Mucosa of descending colon (tissue), 3 donors: ENCODE data around the gene DUOXA2. TPM values are rescaled to one million over a fixed set of nuclear protein-coding genes. Genes with fewer than 3 reads are reported as not detected.

Experiments
- ATAC-seq: fragments of 200-7000 bp; cut with Tn5 transposase; one replicate; pipeline ENCODE4 v1.9.1; 2020; ENCODE audit warnings: mild to moderate bottlenecking, moderate library complexity
- DNase-seq, 3 donors: peaks; one replicate each; pipeline ENCODE4 v3.0.0-alpha.2; 2020
- H3K36me3 ChIP-seq: fragments of 200-600 bp; one replicate; pipeline ENCODE4 v1.8.0; 2021; ENCODE audit warnings: low read depth, mild to moderate bottlenecking
- H3K4me1 ChIP-seq: fragments of 200-600 bp; one replicate; pipeline ENCODE4 v1.8.0; 2021; ENCODE audit warnings: low read depth, mild to moderate bottlenecking
- H3K4me3 ChIP-seq: fragments of 200-600 bp; one replicate; pipeline ENCODE4 v1.8.0; 2021; ENCODE audit warnings: mild to moderate bottlenecking
- H3K9me3 ChIP-seq: fragments of 200-600 bp; one replicate; pipeline ENCODE4 v1.8.0; 2021; ENCODE audit warnings: mild to moderate bottlenecking
- intact Hi-C, 2 donors: fragments of 100-400 bp; cut with DNase I in 1 of 2; cut with micrococcal nuclease in 1 of 2; formaldehyde crosslinking; loops; one replicate each; pipeline versions ENCODE4 v1.11.0 to v1.11.1; 2022; cut with DNase I, micrococcal nuclease
- total RNA-seq, 3 donors: library from RNA; stranded (reverse); fragmentation: NEBNext Ultra II Directional in 2 of 3; extraction: Animal tissue kit (Norgen Biotek cat#: 25700) in 2 of 3; gene quantifications; one replicate each; pipeline versions ENCODE4 v1.2.1 to v1.2.4, GENCODE V29; 2021 to 2023
- TF ChIP-seq, protein P1 (sequence below): fragments of 200-600 bp; IDR thresholded peaks from one replicate; pipeline ENCODE4 v1.8.0; 2022; ENCODE audit warnings: antibody characterized with exemption, mild to moderate bottlenecking
- donor health status: DM: no; HTN: no; CAD: no; lungs with moderate emphysema.
- donor health status: DM: no; HTN: no; CAD: no.
- donor health status: DM: no; HTN: yes; CAD: no.

The DUOXA2 gene
- total RNA-seq, 3 donors from 2014 or later, result 0.32 to 5.8 (median 1.2) TPM

DNA sequence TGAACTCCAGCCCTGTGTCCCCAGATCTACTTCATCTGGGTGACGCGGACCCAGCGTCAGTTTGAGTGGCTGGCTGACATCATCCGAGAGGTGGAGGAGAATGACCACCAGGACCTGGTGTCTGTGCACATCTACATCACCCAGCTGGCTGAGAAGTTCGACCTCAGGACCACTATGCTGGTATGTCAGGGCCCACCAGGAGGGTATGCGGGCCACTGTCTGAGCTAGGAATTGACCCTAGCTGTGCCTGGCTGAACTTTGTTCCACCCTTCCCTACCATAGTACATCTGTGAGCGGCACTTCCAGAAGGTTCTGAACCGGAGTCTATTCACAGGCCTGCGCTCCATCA, 49.4 kb downstream of the DUOXA2 start:
- peaks cover 6% of the 10 kb centered on the region for H3K4me1 ChIP-seq
- ATAC-seq, result no peak
- H3K4me3 ChIP-seq, result no peak overlapping the region
- no peak for DNase-seq
- intact Hi-C loops, result loop anchor here in 1 of 2 donors (10.0 kb wide), 1 partner anchor 221 kb away; no protein-coding TSS in a partner anchor
- no peaks in the 10 kb centered on the region for H3K36me3 ChIP-seq
- TF ChIP-seq, protein P1, sequence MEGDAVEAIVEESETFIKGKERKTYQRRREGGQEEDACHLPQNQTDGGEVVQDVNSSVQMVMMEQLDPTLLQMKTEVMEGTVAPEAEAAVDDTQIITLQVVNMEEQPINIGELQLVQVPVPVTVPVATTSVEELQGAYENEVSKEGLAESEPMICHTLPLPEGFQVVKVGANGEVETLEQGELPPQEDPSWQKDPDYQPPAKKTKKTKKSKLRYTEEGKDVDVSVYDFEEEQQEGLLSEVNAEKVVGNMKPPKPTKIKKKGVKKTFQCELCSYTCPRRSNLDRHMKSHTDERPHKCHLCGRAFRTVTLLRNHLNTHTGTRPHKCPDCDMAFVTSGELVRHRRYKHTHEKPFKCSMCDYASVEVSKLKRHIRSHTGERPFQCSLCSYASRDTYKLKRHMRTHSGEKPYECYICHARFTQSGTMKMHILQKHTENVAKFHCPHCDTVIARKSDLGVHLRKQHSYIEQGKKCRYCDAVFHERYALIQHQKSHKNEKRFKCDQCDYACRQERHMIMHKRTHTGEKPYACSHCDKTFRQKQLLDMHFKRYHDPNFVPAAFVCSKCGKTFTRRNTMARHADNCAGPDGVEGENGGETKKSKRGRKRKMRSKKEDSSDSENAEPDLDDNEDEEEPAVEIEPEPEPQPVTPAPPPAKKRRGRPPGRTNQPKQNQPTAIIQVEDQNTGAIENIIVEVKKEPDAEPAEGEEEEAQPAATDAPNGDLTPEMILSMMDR, result no peak
- no peaks in the 10 kb centered on the region for H3K9me3 ChIP-seq

DNA sequence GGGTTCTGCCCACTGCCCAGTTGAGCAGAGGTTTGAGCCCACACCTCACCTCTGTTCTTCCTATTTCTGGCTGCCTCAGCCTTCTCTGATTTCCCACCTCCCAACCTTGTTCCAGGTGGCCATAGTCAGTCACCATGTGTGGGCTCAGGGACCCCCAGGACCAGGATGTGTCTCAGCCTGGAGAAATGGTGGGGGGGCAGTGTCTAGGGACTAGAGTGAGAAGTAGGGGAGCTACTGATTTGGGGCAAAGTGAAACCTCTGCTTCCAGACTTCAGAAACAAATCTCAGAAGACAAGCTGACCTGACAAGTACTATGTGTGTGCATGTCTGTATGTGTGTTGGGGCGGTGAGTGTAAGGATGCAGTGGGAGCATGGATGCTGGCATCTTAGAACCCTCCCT, 50.8 kb downstream of the DUOXA2 start:
- DNase-seq (no peak), ATAC-seq (no peak)
- intact Hi-C loops, result loop anchor here in 1 of 2 donors (10.0 kb wide), 1 partner anchor 220 kb away; no protein-coding TSS in a partner anchor
- Histone ChIP-seq H3K36me3 (no peaks in the 10 kb centered on the region), H3K9me3 (no peaks in the 10 kb centered on the region), H3K4me3 (no peak overlapping the region), H3K4me1 (peaks cover 6% of the 10 kb centered on the region)
- TF ChIP-seq, protein P1, result no peak

- intact Hi-C loops, result loop anchor here in 1 of 2 donors (10.0 kb wide), 1 partner anchor 219 kb away; no protein-coding TSS in a partner anchor
- TF ChIP-seq, protein P1, result no peak
- Histone ChIP-seq H3K36me3 (no peaks in the 10 kb centered on the region), H3K4me3 (no peak overlapping the region), H3K9me3 (no peaks in the 10 kb centered on the region), H3K4me1 (peaks cover 6% of the 10 kb centered on the region)
- DNase-seq (no peak), ATAC-seq (no peak)
Measured at GRCh38 chr15:45165536-45165935, 51.4 kb downstream of the DUOXA2 start.

- intact Hi-C loops, result loop anchor here in 1 of 2 donors (10.0 kb wide), 1 partner anchor 218 kb away; no protein-coding TSS in a partner anchor
- Histone ChIP-seq H3K4me1 (peaks cover 6% of the 10 kb centered on the region), H3K36me3 (no peaks in the 10 kb centered on the region), H3K9me3 (no peaks in the 10 kb centered on the region), H3K4me3 (peak overlapping the region; percentile 59)
- ATAC-seq (peak; percentile 90), DNase-seq (peak; percentile 88 to 93 (median 92))
- TF ChIP-seq, protein P1, result peak; percentile 61
Measured at GRCh38 chr15:45166834-45167630, 52.9 kb downstream of the DUOXA2 start.

- ATAC-seq (no peak), DNase-seq (no peak)
- intact Hi-C loops, result loop anchor here in 1 of 2 donors (10.0 kb wide), 1 partner anchor 217 kb away; no protein-coding TSS in a partner anchor
- peak overlapping the region; percentile 59 for H3K4me3 ChIP-seq
- TF ChIP-seq, protein P1, result no peak
- no peaks in the 10 kb centered on the region for H3K36me3 ChIP-seq
- H3K9me3 ChIP-seq, result no peaks in the 10 kb centered on the region
- H3K4me1 ChIP-seq, result peaks cover 6% of the 10 kb centered on the region
Measured at GRCh38 chr15:45167631-45168205, 53.6 kb downstream of the DUOXA2 start.

Other genes with a start within 250 kb of the DUOXA2 start
- not detected for gene TERB2, start 157.6 kb upstream of the DUOXA2 start, total RNA-seq
- 10 to 100 TPM; 11.7 to 31.1 (median 15.8) TPM for gene SORD, start 91.1 kb upstream of the DUOXA2 start, total RNA-seq
- 10 to 100 TPM in 1 of 3 donors, 1 to 10 TPM in 2; 3.1 to 40.1 (median 5.1) TPM for gene DUOX2, start 154 bp upstream of the DUOXA2 start, total RNA-seq
- gene DUOXA1, start 15.6 kb downstream of the DUOXA2 start, total RNA-seq, result 1 to 10 TPM in 2 of 3 donors, under 1 TPM in 1; 0.29 to 1.6 (median 1.6) TPM
- gene DUOX1, start 15.7 kb downstream of the DUOXA2 start, total RNA-seq, result 1 to 10 TPM in 1 of 3 donors, under 1 TPM in 2; 0.43 to 1.7 (median 0.70) TPM
- 10 to 100 TPM in 2 of 3 donors, 1 to 10 TPM in 1; 5.4 to 19.2 (median 14.9) TPM for gene SHF, start 73.6 kb downstream of the DUOXA2 start, total RNA-seq
- 1 to 10 TPM; 1.2 to 3.5 (median 2.6) TPM for gene SLC28A2, start 137.9 kb downstream of the DUOXA2 start, total RNA-seq